ENCODE results near the gene TFAP2A. TPM values are rescaled to one million over a fixed set of nuclear protein-coding genes. Genes with fewer than 3 reads are reported as not detected.

The TFAP2A gene
- polyA plus RNA-seq, 3 donors = not detected

GRCh38 chr6:10361428-10361827, 53.4 kb downstream of the TFAP2A start:
- H2AFZ ChIP-seq (ENCODE audit: insufficient read depth, low read depth, low read length, poor library complexity, severe bottlenecking) = no peak overlapping the region
- no peaks in the 10 kb centered on the region for H3K27me3 ChIP-seq (ENCODE audit: control insufficient read depth in 2 of 2, insufficient read depth in 2 of 2, low read length in 2 of 2)
- Mint-ChIP-seq H3K27me3 (ENCODE audit: low read depth in 3 of 3) (peaks cover 4 to 11% (median 8%) of the 10 kb centered on the region in 3 donors), H3K27ac (no peak overlapping the region), H3K4me3 (no peak overlapping the region), H3K4me1 (no peaks in the 10 kb centered on the region), H3K36me3 (no peaks in the 10 kb centered on the region), H3K9me3 (peaks cover 0 to 15% (median 8%) of the 10 kb centered on the region in 7 donors)
- no peak overlapping the region for H3K27ac ChIP-seq (ENCODE audit: low read depth in 1 of 2, low read length in 2 of 2)
- intact Hi-C loops (cut with micrococcal nuclease) = no loop called here
- TF ChIP-seq CTCF (IDR thresholded peaks at IDR 0.05) = no peak
- no peaks in the 10 kb centered on the region for H3K4me1 ChIP-seq (ENCODE audit: control insufficient read depth in 1 of 2, insufficient read depth in 2 of 2, low read length in 2 of 2)
- no peak for DNase-seq
- WGBS (ENCODE audit: insufficient coverage) = no CpG with 5 or more reads among the region's 4 CpGs
- H3K4me3 ChIP-seq (replicated peaks in 1 of 3; ENCODE audit: low read depth in 2 of 3, low read length in 3 of 3) = no peak overlapping the region
- H3K9me3 ChIP-seq (replicated peaks in 1 of 2; ENCODE audit: control insufficient read depth in 1 of 2, insufficient read depth in 1 of 2, low read length in 2 of 2) = no peaks in the 10 kb centered on the region
- H4K20me1 ChIP-seq (ENCODE audit: insufficient read depth, low read length) = no peaks in the 10 kb centered on the region
- no peaks in the 10 kb centered on the region for H3K36me3 ChIP-seq (replicated peaks in 1 of 2; ENCODE audit: control insufficient read depth in 1 of 2, insufficient read depth in 2 of 2, low read length in 2 of 2)
- no peaks in the 10 kb centered on the region for H3K79me2 ChIP-seq (ENCODE audit: insufficient read depth, low read length)
- H3K4me2 ChIP-seq (replicated peaks; ENCODE audit: extremely low read depth, low read length, poor library complexity, severe bottlenecking) = no peak overlapping the region
- H3K9ac ChIP-seq (ENCODE audit: insufficient read depth, low read length, poor library complexity, severe bottlenecking) = no peak overlapping the region

GRCh38 chr6:10359581-10359980, 55.3 kb downstream of the TFAP2A start:
- H3K9me3 Mint-ChIP-seq = peaks cover 0 to 10% (median 5%) of the 10 kb centered on the region in 7 donors
- Histone ChIP-seq H3K9me3 (replicated peaks in 1 of 2; ENCODE audit: control insufficient read depth in 1 of 2, insufficient read depth in 1 of 2, low read length in 2 of 2) (no peaks in the 10 kb centered on the region), H3K4me3 (replicated peaks in 1 of 3; ENCODE audit: low read depth in 2 of 3, low read length in 3 of 3) (no peak overlapping the region), H3K27ac (ENCODE audit: low read depth in 1 of 2, low read length in 2 of 2) (no peak overlapping the region), H3K27me3 (ENCODE audit: control insufficient read depth in 2 of 2, insufficient read depth in 2 of 2, low read length in 2 of 2) (no peaks in the 10 kb centered on the region), H3K4me2 (replicated peaks; ENCODE audit: extremely low read depth, low read length, poor library complexity, severe bottlenecking) (no peak overlapping the region), H3K4me1 (ENCODE audit: control insufficient read depth in 1 of 2, insufficient read depth in 2 of 2, low read length in 2 of 2) (no peaks in the 10 kb centered on the region), H2AFZ (ENCODE audit: insufficient read depth, low read depth, low read length, poor library complexity, severe bottlenecking) (no peak overlapping the region), H4K20me1 (ENCODE audit: insufficient read depth, low read length) (no peaks in the 10 kb centered on the region), H3K79me2 (ENCODE audit: insufficient read depth, low read length) (no peaks in the 10 kb centered on the region), H3K36me3 (replicated peaks in 1 of 2; ENCODE audit: control insufficient read depth in 1 of 2, insufficient read depth in 2 of 2, low read length in 2 of 2) (no peaks in the 10 kb centered on the region), H3K9ac (ENCODE audit: insufficient read depth, low read length, poor library complexity, severe bottlenecking) (no peak overlapping the region)
- DNase-seq = no peak
- WGBS (ENCODE audit: insufficient coverage) = 80% methylated on average over 1 of the region's 1 CpG
- H3K4me1 Mint-ChIP-seq = no peaks in the 10 kb centered on the region
- no peak overlapping the region for H3K4me3 Mint-ChIP-seq
- H3K27ac Mint-ChIP-seq = no peak overlapping the region
- H3K36me3 Mint-ChIP-seq = no peaks in the 10 kb centered on the region
- no peak for TF ChIP-seq CTCF (IDR thresholded peaks at IDR 0.05)
- intact Hi-C loops (cut with micrococcal nuclease) = no loop called here
- H3K27me3 Mint-ChIP-seq (ENCODE audit: low read depth in 3 of 3) = peaks cover 2 to 13% (median 8%) of the 10 kb centered on the region in 3 donors
